ENCODE results near the gene COL20A1.

- TF ChIP-seq CTCF (conservative IDR thresholded peaks at IDR 0.05 in 1 of 2, IDR thresholded peaks at IDR 0.05 in 1 of 2; ENCODE audit: low read depth in 1 of 2, low read length in 2 of 2) (no peak), EZH2 (IDR thresholded peaks at IDR 0.05; ENCODE audit: low read length, missing control alignments) (no peak)
Measured at GRCh38 chr20:63259734-63260460, 33.1 kb upstream of the COL20A1 start.

Data from fibroblast of lung (primary cell).